HG02642 (cell line): ENCODE data around the gene LDLRAD4.
A peak's percentile ranks its signal among the peaks of the same experiment; 100 is the strongest.

Source experiments
- ATAC-seq: cut with Tn5 transposase; IDR thresholded peaks from one replicate; pipeline ENCODE4 v1.9.1; 2021; ENCODE audit warnings: mild to moderate bottlenecking; ENCODE audit not compliant: unreplicated experiment, poor library complexity

LDLRAD4 gene

GRCh38 chr18:13451661-13452387 lies 233.3 kb downstream of the LDLRAD4 start:
- no peak for ATAC-seq

- no peak for ATAC-seq
Measured at GRCh38 chr18:13452388-13452811, 233.8 kb downstream of the LDLRAD4 start.

- no peak for ATAC-seq
Measured at GRCh38 chr18:13452871-13453680, 234.5 kb downstream of the LDLRAD4 start.

GRCh38 chr18:13453714-13454113 lies 235.2 kb downstream of the LDLRAD4 start:
- ATAC-seq = no peak

GRCh38 chr18:13454363-13455150 lies 236.0 kb downstream of the LDLRAD4 start:
- ATAC-seq = no peak

- no peak for ATAC-seq
Measured at GRCh38 chr18:13455471-13455870, 236.9 kb downstream of the LDLRAD4 start.

- peak; percentile 61 for ATAC-seq
Measured at GRCh38 chr18:13455960-13456481, 237.5 kb downstream of the LDLRAD4 start.

- no peak for ATAC-seq
Measured at GRCh38 chr18:13456736-13457271, 238.2 kb downstream of the LDLRAD4 start.

GRCh38 chr18:13457327-13457726 lies 238.8 kb downstream of the LDLRAD4 start:
- no peak for ATAC-seq

- no peak for ATAC-seq
Measured at GRCh38 chr18:13460946-13461345, 242.4 kb downstream of the LDLRAD4 start.

GRCh38 chr18:13461469-13461868 lies 242.9 kb downstream of the LDLRAD4 start:
- ATAC-seq = no peak

GRCh38 chr18:13461936-13462335 lies 243.4 kb downstream of the LDLRAD4 start:
- no peak for ATAC-seq

GRCh38 chr18:13462686-13463085 lies 244.1 kb downstream of the LDLRAD4 start:
- no peak for ATAC-seq

- no peak for ATAC-seq
Measured at GRCh38 chr18:13463526-13464210, 245.1 kb downstream of the LDLRAD4 start.

- peak; percentile 97 for ATAC-seq
Measured at GRCh38 chr18:13464432-13465123, 246.0 kb downstream of the LDLRAD4 start.

- no peak for ATAC-seq
Measured at GRCh38 chr18:13465124-13465446, 246.5 kb downstream of the LDLRAD4 start.

- ATAC-seq = no peak
Measured at GRCh38 chr18:13465476-13465875, 246.9 kb downstream of the LDLRAD4 start.

- no peak for ATAC-seq
Measured at GRCh38 chr18:13470516-13471197, 252.1 kb downstream of the LDLRAD4 start.
